Testis (tissue), 2 donors: Measurements from ENCODE around the gene SLX9.

ENCODE experiments used
- CTCF ChIP-seq, 3 experiments: fragments of 450-650 bp in 2 of 3; fragments of 200-600 bp in 1 of 3; sonication (generic) in 1 of 3; IDR thresholded peaks; one replicate each; pipeline ENCODE4 v1.5.1; 2016 to 2019; ENCODE audit warnings: antibody characterized with exemption in 3 of 3, mild to moderate bottlenecking in 2 of 3, moderate library complexity in 1 of 3
- POLR2A ChIP-seq: fragments of 450-650 bp; IDR thresholded peaks from one replicate; pipeline ENCODE4 v1.6.1; 2017; ENCODE audit warnings: antibody characterized with exemption, mild to moderate bottlenecking, moderate library complexity

DNA sequence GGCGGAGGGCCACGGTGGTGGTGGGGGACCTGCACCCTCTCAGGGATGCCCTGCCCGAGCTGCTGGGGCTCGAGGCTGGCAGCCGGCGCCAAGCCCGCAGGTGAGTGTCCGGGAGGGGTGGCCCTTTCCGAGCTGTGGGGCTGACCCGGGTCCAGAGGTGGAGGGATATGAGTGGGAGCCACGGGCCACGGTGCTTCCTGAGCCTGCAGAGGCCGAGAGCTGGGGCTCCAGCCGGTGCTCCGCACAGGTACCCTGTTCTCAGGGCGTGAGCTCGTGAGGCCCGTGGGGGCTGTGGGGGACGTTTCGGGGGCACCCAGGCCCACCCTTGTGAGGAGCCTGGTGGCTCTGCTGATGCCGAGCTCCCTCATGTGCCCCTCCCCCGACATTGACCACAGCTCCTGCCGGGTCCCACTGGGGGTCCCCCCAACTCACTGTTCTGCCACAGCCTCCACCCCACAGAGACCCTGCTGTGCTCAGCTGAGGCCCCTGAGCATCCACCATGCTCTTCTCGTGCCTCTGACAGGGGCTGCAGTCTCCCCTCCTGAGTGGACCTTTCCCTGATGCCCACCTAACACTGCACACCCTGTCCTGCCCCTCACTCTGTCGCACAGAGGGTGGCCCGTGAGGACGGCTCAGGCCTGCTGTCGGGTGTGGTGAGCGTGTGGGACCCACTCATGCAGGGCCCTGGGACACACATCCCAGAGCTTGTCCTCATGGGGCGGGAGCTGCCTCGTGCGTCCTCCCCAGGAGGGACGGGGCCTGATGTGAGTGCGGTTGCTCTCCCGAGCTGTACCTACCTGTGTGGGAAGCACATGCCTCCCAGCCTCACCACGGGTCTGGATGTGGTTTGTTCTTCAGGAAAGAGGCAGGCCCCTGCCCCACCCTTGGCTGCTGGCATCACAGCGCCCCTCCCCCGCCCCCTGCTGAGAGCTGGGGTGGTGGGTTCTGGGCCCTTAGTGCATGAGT is 27.5 kb downstream of the SLX9 start:
- TF ChIP-seq POLR2A (no peak), CTCF (IDR thresholded peaks at IDR 0.05) (no peak)
